ENCODE measurements around the gene PARVB. TPM values are rescaled to one million over a fixed set of nuclear protein-coding genes. Genes with fewer than 3 reads are reported as not detected.

PARVB gene
- polyA plus RNA-seq, 1 donor (not counting 4 experiments of a cell fraction or from before 2014, with no cell fraction given) = 10.5 TPM

DNA sequence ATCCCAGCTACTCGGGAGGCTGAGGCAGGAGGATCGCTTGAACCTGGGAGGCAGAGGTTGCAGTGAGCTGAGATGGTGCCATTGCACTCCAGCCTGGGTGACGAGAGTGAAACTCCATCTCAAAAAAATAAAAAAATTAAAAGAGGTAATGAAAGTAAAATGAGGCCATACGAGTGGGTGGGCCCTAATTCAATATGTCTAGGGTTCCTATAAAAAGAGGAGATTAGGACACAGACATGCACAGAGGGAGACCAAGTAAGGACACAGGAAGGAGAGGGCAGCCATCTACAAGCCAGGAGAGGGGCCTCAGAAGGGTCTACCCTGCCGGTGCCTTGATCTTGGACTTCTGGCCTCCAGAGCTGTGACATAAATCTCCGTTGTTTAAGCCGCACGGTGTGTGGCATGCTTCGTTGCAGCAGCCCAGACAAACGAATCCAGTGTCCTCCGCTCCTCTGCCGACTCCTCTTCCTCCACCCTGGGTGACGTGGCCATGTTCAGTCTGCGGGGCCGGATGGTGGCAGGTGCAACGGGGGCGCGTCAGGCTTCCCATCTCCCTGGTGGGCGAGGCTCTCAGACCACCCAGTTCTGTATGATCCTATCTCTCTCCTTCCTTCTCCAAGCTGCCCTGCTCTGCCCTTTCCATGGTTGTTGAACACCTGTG, 105.0 kb downstream of the PARVB start:
- Histone ChIP-seq H4K20me1 (ENCODE audit: control insufficient read depth, extremely low read depth, insufficient read depth, low read length) (no peaks in the 10 kb centered on the region), H3K9ac (ENCODE audit: control insufficient read depth, extremely low read depth, insufficient read depth, low read length) (no peak overlapping the region), H3K4me3 (ENCODE audit: control insufficient read depth in 2 of 3, extremely low read depth in 1 of 3, insufficient read depth in 2 of 3, low read depth in 1 of 3, low read length in 3 of 3) (no peak overlapping the region), H3K9me1 (ENCODE audit: control insufficient read depth, extremely low read depth, insufficient read depth, low read length) (no peaks in the 10 kb centered on the region), H3K9me3 (ENCODE audit: control insufficient read depth, low read depth, low read length) (no peaks in the 10 kb centered on the region), H3K4me2 (ENCODE audit: control insufficient read depth, extremely low read depth, insufficient read depth, low read depth, low read length) (peak overlapping the region; percentile 27), H2AFZ (ENCODE audit: control insufficient read depth, low read length) (no peak overlapping the region), H3K79me2 (ENCODE audit: control insufficient read depth, insufficient read depth, low read length) (no peaks in the 10 kb centered on the region), H3K36me3 (ENCODE audit: control insufficient read depth in 2 of 2, extremely low read depth in 1 of 2, insufficient read depth in 2 of 2, low read length in 2 of 2) (no peaks in the 10 kb centered on the region), H3K27ac (ENCODE audit: control insufficient read depth, insufficient read depth, low read length) (no peak overlapping the region), H3K4me1 (ENCODE audit: control insufficient read depth, extremely low read depth, insufficient read depth, low read length) (no peaks in the 10 kb centered on the region), H3K27me3 (ENCODE audit: control insufficient read depth, extremely low read depth, insufficient read depth, low read length) (peaks cover 3% of the 10 kb centered on the region)
- no peak for DNase-seq (ENCODE audit: low read depth, low spot score)
- no peak for TF ChIP-seq EZH2 (IDR thresholded peaks at IDR 0.05; ENCODE audit: low read length)
- TF ChIP-seq, protein P1, sequence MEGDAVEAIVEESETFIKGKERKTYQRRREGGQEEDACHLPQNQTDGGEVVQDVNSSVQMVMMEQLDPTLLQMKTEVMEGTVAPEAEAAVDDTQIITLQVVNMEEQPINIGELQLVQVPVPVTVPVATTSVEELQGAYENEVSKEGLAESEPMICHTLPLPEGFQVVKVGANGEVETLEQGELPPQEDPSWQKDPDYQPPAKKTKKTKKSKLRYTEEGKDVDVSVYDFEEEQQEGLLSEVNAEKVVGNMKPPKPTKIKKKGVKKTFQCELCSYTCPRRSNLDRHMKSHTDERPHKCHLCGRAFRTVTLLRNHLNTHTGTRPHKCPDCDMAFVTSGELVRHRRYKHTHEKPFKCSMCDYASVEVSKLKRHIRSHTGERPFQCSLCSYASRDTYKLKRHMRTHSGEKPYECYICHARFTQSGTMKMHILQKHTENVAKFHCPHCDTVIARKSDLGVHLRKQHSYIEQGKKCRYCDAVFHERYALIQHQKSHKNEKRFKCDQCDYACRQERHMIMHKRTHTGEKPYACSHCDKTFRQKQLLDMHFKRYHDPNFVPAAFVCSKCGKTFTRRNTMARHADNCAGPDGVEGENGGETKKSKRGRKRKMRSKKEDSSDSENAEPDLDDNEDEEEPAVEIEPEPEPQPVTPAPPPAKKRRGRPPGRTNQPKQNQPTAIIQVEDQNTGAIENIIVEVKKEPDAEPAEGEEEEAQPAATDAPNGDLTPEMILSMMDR (optimal IDR thresholded peaks at IDR 0.05 in 1 of 3, IDR thresholded peaks at IDR 0.05 in 1 of 3, conservative IDR thresholded peaks at IDR 0.05 in 1 of 3; ENCODE audit: extremely low read depth in 1 of 3, insufficient read depth in 2 of 3, low read length in 3 of 3) = no peak
- dilution Hi-C loops (cut with MboI; ENCODE audit: extremely low pct_ligation_motif_present, low sequenced_read_pairs) = no loop called here
- no peak for FAIRE-seq

DNA sequence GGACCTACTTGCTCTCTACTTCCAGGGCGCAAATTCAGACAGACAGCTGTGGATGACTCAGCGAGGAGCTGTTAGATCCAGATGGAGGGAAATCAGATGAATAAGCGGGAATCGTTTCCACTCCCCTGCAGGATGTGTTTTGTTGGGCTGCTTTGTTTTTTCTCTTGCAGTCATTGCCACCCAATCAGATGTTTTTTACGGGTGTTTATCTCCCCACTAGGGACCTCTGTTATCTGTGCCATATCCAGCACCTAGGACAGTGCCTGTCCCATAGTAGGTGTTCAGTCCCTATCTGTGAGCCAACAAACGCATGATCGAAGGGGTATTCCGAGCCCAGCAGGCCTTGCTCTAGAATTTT, 105.5 kb downstream of the PARVB start:
- Histone ChIP-seq H3K9me1 (ENCODE audit: control insufficient read depth, extremely low read depth, insufficient read depth, low read length) (no peaks in the 10 kb centered on the region), H2AFZ (ENCODE audit: control insufficient read depth, low read length) (no peak overlapping the region), H3K27ac (ENCODE audit: control insufficient read depth, insufficient read depth, low read length) (no peak overlapping the region), H3K27me3 (ENCODE audit: control insufficient read depth, extremely low read depth, insufficient read depth, low read length) (peaks cover 3% of the 10 kb centered on the region), H3K9ac (ENCODE audit: control insufficient read depth, extremely low read depth, insufficient read depth, low read length) (no peak overlapping the region), H3K4me3 (ENCODE audit: control insufficient read depth in 2 of 3, extremely low read depth in 1 of 3, insufficient read depth in 2 of 3, low read depth in 1 of 3, low read length in 3 of 3) (no peak overlapping the region), H3K4me1 (ENCODE audit: control insufficient read depth, extremely low read depth, insufficient read depth, low read length) (no peaks in the 10 kb centered on the region), H4K20me1 (ENCODE audit: control insufficient read depth, extremely low read depth, insufficient read depth, low read length) (no peaks in the 10 kb centered on the region), H3K36me3 (ENCODE audit: control insufficient read depth in 2 of 2, extremely low read depth in 1 of 2, insufficient read depth in 2 of 2, low read length in 2 of 2) (no peaks in the 10 kb centered on the region), H3K79me2 (ENCODE audit: control insufficient read depth, insufficient read depth, low read length) (no peaks in the 10 kb centered on the region), H3K9me3 (ENCODE audit: control insufficient read depth, low read depth, low read length) (no peaks in the 10 kb centered on the region), H3K4me2 (ENCODE audit: control insufficient read depth, extremely low read depth, insufficient read depth, low read depth, low read length) (peak overlapping the region; percentile 27)
- DNase-seq (ENCODE audit: low read depth, low spot score) = no peak
- TF ChIP-seq EZH2 (IDR thresholded peaks at IDR 0.05; ENCODE audit: low read length) = no peak
- TF ChIP-seq, protein P1 (optimal IDR thresholded peaks at IDR 0.05 in 1 of 3, IDR thresholded peaks at IDR 0.05 in 1 of 3, conservative IDR thresholded peaks at IDR 0.05 in 1 of 3; ENCODE audit: extremely low read depth in 1 of 3, insufficient read depth in 2 of 3, low read length in 3 of 3) = no peak
- peak; percentile 63 for FAIRE-seq
- dilution Hi-C loops (cut with MboI; ENCODE audit: extremely low pct_ligation_motif_present, low sequenced_read_pairs) = no loop called here
